G401.6 (cell line): ENCODE data around the gene ABCC10.
"Not testable (repeated sequence)": the region's sequence is repeated elsewhere in the genome, so short reads cannot be mapped to it uniquely, and the experiment has no call there.

Source experiments
- FAIRE-seq: peaks from 2 replicates; lab custom pipeline; 2012; peaks lifted over from hg19 to GRCh38; lab: Jason Lieb, UNC

ABCC10 gene

DNA sequence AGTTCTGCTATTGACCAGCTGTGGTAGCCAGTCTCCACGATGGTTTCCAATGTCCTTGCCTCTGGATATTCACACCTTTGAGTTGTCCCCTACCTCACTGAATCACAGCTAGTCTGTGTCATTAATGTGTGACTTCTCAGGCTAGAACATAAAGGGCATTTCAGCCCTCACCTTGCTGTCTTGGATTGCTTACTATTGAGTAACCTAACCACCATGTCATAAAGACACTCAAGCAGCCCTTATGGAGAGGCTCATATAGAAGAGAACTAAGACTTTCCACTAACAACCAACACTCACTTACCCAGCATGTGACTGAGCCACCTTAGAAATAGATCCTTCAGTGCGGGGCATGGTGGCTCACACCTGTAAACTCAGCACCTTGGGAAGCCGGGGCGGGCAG lies 19.1 kb upstream of the ABCC10 start:
- FAIRE-seq = no peak

GRCh38 chr6:43410776-43411175 lies 16.6 kb upstream of the ABCC10 start:
- not testable (repeated sequence) for FAIRE-seq

GRCh38 chr6:43412541-43412940 lies 14.8 kb upstream of the ABCC10 start:
- no peak for FAIRE-seq

DNA sequence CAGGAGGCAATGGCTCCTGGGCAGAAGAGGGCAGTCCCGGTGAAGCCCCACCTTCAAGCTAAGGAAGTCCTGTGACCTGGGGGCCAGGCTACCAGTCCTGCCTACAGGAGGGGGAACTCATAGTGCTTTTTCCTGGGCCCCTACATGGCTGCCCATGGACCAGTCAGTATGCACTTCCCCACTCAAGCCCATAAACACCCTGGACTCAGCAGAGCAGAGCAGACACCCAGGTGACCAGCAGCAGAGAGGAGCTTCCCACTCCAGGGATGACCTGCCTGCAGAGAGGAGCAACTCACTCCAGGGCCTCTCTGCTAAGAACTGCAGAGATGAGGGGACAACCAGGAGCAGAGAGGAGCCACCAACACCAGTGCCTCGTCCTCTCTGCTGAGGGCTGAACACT lies 14.3 kb upstream of the ABCC10 start:
- no peak for FAIRE-seq

DNA sequence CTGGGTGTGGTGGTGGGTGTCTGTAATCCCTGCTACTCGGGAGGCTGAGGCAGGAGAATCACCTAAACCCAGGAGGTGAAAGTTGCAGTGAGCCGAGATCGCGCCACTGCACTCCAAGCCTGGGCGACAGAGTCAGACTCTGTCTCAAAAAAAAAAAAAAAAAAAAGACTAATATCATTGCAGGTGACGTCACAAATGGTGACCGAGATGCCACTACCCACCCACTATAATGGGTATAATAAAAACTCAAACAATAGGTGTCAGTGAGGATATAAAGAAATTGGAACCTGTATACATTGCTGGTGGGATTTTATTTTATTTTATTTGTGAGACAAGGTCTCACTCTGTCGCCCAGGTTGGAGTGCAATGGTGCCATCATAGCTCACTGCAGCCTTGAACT lies 12.1 kb upstream of the ABCC10 start:
- not testable (repeated sequence) for FAIRE-seq

GRCh38 chr6:43416935-43417334 lies 10.4 kb upstream of the ABCC10 start:
- no peak for FAIRE-seq

DNA sequence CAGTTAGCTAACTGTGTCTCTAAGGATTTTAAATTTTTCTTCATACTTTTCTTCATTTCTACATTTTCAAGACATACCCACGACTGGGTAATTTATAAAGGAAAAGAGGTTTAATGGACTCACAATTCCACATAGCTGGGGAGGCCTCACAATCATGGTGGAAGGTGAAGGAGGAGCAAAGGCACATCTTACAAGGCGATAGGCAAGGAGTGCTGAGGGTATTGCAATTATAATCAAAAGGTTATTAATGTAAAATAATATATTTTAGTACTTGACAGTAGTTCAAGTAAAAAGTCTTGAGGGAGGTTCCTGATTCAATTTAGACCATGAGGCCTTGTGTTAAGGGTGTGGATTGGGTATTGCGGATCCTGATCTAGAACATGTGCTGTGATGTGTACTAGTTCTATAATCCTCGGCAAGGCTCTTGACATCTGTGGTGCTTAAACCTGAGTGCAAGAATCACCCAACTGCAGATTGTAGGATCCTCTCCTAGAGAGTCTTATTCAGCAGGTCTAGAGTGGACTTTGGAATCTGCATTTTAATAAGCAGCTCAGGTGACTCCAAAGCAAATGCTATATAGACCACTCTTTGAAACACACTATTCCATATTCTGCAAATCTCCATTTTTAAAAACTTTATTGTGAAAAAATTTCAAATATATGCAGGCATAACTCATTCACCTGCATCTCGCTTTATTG lies 7.2 kb upstream of the ABCC10 start:
- no peak for FAIRE-seq

DNA sequence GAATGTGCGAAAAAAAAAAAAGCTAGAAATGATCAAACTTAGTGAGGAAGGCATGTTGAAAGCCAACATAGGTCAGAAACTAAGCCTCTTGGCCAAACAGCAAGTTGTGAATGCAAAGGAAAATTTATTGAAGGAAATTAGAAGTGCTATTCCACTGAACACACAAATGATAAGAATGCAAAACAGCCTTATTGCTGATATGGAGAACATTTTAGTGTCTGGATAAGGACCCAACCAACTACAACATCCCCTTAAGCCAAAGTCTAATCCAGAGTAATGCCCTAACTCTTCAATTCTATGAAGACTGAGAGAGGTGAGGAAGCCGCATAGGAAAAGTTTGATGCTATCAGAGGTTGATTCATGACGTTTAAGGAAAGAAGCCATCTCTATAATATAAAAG lies 5.5 kb upstream of the ABCC10 start:
- no peak for FAIRE-seq

GRCh38 chr6:43425083-43425482 lies 2.3 kb upstream of the ABCC10 start:
- not testable (repeated sequence) for FAIRE-seq

- no peak for FAIRE-seq
Observed at GRCh38 chr6:43426928-43427405, 374 bp upstream of the ABCC10 start.

DNA sequence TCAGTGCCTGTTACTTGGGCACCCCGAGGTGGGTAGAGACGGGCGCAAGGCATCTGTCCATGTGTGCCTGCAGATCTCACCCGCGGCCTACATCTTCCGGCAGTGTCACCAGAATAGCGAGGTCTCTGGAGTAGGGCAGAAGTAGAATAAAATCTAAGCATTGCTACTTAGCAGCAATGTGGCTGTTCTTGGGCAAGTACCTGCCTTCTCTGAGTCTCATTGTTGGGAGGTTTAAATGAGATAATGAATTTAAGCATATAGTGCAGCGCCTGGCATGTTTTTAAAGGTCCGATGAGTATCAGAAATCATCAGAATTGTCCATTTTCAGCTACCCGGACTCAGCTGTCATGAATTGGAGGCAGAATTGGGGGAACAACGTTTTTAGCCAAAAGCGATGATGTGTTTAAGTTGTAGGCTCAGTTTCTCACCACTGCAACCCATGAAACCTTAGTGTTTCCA lies 800 bp downstream of the ABCC10 start:
- no peak for FAIRE-seq

- FAIRE-seq = no peak
Observed at GRCh38 chr6:43428874-43429273, 1.5 kb downstream of the ABCC10 start.

GRCh38 chr6:43432009-43432945 lies 4.9 kb downstream of the ABCC10 start:
- no peak for FAIRE-seq

DNA sequence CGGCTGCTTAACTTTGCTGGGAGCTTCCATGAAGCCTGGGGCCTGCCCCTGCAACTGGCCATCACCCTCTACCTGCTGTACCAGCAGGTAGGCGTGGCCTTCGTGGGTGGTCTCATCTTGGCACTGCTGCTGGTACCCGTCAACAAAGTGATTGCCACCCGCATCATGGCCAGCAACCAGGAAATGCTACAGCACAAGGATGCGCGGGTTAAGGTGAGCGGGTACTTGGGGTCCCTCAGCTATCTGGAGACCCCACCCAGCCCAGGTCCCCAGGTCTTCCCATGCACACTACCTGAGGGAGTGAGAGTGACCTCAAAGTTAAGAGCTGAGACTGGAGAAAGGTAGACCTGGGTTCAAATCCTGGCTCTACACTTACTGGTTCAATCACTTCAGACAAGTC lies 5.8 kb downstream of the ABCC10 start:
- no peak for FAIRE-seq

- no peak for FAIRE-seq
Observed at GRCh38 chr6:43434001-43434840, 6.9 kb downstream of the ABCC10 start.

GRCh38 chr6:43434943-43435342 lies 7.6 kb downstream of the ABCC10 start:
- FAIRE-seq = no peak

DNA sequence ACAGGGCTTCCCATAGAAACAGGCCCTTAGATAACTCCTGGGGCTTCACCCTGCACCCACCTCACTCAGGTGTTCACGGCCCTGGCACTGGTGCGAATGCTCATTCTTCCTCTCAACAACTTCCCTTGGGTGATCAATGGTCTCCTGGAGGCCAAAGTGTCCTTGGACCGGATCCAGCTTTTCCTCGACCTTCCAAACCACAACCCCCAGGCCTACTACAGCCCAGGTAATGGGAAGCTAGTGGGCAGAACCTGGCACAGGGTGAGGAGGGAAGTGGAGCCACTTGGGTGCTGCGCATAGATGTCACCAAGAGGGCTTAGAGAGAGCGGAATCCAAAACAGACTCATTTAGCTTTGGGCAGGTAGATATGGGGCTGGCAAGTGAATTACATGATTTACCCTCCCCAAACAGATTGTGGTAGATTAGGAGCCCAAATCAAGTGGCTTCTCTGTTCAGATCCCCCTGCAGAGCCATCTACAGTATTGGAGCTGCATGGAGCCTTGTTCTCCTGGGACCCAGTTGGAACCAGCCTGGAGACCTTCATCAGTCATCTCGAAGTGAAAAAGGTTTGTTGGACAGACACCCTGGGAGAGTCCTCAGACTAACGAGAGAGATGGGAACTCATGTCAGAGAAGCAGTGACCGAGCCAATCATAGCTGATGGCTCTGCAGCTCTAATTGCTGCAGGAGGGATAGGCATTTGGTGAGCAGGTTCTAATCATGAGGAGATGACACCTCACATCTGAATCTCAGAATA lies 8.5 kb downstream of the ABCC10 start:
- no peak for FAIRE-seq

GRCh38 chr6:43436577-43437282 lies 9.4 kb downstream of the ABCC10 start:
- no peak for FAIRE-seq

- no peak for FAIRE-seq
Observed at GRCh38 chr6:43437700-43438099, 10.4 kb downstream of the ABCC10 start.

DNA sequence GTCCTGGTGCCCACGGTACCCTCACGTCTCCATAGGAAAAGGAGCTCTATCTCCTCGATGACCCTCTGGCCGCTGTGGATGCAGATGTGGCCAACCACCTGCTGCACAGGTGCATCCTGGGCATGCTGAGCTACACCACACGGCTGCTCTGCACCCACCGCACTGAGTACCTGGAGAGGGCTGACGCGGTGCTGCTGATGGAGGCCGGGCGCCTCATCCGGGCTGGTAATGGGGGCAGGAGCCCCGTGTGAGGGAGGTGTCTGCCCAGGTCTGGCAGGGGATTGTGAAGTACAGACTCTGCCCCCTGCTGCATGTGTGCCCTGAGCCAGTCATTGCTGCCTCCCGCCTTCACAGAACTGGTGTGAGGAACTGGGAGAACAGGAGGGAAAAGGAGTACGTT lies 15.6 kb downstream of the ABCC10 start:
- no peak for FAIRE-seq

GRCh38 chr6:43444036-43444435 lies 16.7 kb downstream of the ABCC10 start:
- no peak for FAIRE-seq
